Stimulated activated CD4-positive, alpha-beta T cell treated with anti-CD3 and anti-CD28 coated beads, Interleukin-2, amount 100 ng/mL, for 48 hours (primary cell): ENCODE data around the gene PLXNA3.

Experiments
- DNase-seq, 2 donors: peaks; one replicate each; pipeline ENCODE4 v3.0.0-alpha.2; 2020

The PLXNA3 gene

DNA sequence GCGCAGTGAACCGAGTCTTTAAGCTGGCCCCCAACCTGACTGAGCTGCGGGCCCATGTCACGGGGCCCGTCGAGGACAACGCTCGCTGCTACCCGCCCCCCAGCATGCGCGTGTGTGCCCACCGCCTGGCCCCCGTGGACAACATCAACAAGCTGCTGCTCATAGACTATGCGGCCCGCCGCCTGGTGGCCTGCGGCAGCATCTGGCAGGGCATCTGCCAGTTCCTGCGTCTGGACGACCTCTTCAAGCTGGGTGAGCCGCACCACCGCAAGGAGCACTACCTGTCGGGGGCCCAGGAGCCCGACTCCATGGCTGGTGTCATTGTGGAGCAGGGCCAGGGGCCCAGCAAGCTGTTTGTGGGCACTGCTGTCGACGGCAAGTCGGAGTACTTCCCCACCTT is 2.2 kb downstream of the PLXNA3 start:
- DNase-seq: no peak

DNA sequence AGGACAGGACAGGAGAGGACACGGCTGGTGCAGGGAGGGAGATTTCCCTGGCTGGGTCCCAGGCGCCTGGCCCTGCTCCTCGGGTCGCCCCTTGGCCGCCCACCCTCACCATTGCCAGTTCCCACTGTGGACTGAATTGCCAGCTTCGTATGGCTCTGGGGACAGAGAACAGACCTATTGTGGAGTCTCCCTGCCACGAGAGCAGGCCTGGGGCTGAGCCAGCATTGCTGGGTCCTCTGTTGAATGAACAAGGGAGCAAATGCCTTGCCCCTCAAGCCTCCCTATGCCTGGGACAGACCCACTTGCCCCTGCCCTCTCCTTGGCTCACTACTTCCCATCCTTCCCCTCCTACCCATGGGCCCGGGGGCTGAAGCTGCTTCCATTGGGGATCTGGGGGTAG is 4.3 kb downstream of the PLXNA3 start:
- no peak for DNase-seq

DNA sequence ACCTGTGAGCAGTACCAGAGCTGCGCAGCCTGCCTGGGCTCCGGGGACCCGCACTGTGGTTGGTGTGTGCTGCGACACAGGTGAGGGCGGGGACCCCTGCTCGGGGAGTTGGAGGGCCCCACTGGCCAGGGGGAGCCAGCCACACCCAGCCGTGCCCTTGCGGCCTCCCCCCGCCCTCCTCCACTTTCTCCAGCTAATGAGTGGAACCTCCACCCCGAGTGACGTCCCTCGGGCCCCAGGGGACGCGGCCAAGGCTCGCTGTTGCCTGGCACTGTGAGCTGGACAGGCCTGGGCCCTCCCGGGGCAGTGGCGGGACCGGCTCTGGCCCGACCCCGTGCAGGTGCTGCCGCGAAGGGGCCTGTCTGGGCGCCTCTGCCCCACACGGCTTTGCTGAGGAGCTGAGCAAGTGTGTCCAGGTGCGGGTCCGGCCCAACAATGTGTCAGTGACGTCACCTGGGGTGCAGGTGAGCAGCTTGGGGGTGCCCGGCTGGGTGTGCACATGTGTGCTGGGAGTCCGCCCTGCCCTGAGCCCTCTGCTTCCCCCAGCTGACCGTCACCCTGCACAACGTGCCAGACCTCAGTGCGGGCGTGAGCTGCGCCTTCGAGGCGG is 5.6 kb downstream of the PLXNA3 start:
- DNase-seq: no peak

DNA sequence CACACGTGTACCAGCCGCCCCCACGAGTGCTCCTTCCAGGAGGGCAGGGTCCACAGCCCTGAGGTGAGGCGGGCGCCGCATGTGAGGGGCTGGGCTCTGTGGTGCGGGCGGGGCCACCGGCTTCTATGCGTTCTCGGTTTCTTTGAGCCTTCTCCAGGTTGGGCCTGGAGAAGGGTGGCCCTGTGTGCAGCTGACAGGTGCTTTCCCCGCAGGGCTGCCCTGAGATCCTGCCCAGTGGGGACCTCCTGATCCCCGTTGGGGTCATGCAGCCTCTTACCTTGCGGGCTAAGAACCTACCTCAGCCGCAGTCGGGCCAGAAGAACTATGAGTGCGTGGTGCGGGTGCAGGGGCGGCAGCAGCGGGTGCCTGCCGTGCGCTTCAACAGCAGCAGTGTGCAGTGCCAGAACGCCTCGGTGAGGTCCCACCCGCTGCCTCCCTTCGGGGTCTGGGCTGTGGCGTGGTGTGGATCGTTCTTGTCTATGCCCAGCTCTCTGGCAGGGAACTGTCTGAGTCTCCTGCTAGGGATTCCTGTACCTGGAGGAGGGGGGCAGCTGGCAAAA is 6.8 kb downstream of the PLXNA3 start:
- no peak for DNase-seq

DNA sequence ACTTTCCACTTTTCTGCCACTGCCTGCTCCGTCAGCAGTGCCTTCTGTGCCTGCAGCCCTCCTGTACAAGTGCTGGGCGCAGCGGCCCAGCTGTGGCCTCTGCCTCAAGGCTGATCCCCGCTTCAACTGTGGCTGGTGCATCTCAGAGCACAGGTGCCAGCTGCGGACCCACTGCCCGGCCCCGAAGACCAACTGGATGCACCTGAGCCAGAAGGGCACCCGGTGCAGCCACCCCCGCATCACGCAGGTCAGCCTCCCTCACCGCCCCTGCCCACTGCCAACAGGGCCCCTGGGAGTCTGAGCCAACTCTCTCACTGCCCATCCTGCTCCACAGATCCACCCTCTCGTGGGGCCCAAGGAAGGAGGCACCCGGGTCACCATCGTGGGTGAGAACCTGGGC is 7.5 kb downstream of the PLXNA3 start:
- no peak for DNase-seq

DNA sequence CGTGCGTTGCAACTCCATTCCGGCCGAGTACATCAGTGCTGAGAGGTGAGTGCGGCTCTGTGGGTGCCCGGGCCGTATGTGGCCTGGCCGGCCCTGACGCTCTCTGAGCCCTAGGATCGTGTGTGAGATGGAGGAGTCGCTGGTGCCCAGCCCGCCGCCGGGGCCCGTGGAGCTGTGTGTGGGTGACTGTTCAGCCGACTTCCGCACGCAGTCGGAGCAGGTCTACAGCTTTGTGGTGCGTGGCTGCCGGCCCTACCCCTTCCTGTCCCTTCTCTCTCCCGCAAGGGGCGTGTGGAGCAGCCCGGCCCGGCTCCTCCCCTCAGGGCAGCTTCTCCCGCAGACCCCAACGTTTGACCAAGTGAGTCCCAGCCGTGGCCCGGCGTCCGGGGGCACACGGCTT is 8.0 kb downstream of the PLXNA3 start:
- no peak for DNase-seq

DNA sequence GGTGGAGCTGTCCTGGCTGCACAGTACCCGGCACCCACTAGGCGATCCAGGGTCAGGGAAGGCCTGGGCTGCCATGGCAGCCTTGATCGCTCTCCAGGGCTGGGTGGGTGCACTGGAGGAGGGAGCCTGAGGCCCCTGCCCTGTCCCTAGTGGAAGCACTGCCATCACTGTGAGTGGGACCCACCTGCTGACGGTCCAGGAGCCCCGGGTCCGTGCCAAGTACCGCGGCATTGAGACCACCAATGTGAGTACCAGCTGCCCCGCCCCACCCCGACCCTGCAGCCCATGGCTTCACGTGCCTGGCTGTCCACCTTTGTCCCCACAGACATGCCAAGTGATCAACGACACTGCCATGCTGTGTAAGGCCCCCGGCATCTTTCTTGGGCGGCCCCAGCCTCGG is 8.8 kb downstream of the PLXNA3 start:
- DNase-seq: no peak

DNA sequence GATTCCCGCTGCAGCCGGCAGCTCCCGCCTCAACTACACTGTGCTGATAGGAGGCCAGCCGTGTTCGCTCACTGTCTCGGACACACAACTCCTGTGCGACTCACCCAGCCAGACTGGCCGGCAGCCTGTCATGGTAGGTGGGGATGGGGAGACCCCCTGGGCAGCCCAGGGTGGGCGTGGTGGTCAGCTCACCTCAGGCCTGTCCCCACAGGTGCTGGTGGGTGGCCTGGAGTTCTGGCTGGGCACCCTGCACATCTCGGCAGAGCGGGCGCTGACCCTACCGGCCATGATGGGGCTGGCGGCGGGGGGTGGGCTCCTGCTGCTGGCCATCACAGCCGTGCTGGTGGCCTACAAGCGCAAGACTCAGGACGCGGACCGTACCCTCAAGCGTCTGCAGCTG is 9.5 kb downstream of the PLXNA3 start:
- no peak for DNase-seq

DNA sequence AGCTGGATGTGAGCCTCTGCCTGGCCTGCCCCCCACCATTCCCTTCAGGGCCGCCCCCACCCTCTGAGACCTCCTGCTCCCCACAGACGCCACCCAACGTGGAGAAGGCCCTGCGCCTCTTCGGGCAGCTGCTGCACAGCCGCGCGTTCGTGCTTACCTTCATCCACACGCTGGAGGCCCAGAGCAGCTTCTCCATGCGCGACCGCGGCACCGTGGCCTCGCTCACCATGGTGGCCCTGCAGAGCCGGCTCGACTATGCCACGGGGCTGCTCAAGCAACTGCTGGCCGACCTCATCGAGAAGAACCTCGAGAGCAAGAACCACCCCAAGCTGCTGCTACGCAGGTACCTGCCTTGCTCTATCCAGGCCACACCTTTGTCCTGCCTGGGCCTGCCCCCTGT is 10.1 kb downstream of the PLXNA3 start:
- DNase-seq: no peak

DNA sequence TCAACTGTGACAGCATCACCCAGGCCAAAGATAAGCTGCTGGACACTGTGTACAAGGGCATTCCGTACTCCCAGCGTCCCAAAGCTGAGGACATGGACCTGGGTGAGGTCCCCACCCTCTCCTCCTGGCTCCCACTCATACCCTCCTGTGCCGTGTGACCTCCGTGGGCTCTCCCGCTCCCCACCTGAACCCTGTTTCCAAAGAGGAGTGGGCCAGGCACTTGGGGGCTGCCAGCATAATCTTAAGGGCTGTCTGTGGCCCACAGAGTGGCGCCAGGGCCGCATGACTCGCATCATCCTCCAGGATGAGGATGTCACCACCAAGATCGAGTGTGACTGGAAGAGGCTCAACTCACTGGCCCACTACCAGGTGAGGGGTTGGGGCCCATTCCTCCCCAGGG is 11.0 kb downstream of the PLXNA3 start:
- no peak for DNase-seq

DNA sequence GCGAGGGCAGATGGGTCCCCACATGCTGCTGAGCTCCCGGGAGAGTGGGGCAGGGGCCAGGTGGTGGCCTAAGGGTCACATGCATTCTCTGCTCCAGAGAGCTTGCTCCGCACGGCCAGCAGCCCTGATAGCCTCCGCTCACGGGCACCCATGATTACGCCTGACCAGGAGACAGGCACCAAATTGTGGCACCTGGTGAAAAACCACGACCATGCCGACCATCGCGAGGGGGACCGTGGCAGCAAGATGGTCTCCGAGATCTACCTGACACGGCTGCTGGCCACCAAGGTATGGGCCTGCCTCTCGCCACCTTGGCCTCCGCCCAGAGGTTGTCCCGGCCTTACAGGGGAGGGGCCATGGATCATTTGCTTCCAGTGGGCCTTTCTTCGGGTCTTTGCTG is 11.8 kb downstream of the PLXNA3 start:
- no peak for DNase-seq

DNA sequence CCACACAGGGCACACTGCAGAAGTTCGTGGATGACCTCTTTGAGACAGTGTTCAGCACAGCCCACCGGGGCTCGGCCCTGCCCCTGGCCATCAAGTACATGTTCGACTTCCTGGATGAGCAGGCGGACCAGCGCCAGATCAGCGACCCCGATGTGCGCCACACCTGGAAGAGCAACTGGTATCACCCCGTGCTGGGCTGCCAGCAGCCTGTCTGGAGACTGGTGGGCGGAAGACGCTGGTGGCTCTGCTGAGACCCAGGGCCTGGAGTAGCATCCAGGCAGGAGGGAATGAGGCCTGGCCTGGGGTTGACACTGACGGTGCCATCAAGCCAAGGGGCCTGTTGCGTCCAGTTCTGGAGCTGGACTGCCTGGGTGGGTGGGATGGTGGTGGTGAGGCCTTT is 12.4 kb downstream of the PLXNA3 start:
- DNase-seq: no peak

DNA sequence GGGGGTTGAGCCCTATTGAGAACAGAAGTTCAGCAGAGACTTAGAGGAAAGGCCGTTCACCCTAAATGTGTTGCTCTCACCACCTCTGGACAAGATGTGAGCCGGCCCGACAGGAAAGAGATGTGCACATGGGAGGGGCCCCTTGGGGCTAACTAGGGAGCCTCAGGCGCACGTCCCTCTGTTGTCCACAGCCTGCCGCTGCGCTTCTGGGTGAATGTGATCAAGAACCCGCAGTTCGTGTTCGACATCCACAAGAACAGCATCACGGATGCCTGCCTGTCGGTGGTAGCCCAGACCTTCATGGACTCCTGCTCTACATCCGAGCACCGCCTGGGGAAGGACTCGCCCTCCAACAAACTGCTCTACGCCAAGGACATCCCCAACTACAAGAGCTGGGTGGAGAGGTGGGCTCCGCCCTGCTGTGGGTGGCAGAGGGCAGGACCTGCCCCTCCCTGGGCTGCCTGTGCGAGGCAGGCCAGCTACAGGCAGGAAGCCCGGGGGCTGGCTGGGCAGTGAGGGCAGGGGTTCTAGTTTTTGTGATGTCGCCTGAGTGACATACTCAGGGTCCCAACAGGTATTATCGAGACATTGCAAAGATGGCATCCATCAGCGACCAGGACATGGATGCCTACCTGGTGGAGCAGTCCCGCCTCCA is 13.0 kb downstream of the PLXNA3 start:
- no peak for DNase-seq

DNA sequence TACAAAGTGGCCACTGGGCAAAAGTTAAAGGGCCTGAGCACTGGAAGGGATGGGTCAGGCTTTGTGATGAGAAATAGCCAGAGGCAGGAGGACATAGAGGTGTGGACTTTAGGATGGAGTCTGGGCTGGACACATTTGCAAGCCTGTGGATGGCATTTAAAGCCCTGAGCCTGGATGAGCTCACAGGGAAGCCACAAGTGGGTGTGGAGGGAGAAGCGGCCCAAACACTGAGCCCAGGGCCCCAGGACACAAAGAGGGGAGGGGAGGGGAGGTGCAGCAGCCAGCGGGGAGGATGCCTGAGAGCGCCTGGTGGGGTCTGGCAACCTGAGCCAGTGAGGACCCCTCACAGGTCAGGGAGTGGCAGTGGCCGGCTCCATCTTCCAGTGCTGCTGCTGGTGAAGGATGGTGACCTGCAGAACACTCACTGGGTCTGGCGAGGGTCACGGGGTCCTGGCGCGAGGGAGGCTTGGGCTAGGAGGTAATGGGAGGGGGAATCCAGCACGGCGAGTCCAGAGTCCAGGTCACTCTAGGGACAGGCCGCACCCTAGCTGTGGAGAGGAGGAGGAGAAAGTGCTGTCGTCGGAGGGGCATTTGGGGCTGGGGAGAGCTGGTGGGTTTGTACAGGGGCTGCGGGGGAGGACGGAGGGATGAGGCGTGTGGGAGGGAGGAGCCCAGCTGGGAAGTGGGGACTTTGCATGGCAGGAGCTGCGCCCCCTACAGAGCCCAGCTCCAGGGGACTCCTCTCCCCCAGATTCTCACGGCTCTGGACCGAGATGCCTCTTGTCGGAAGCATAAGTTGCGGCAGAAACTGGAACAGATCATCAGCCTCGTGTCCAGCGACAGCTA is 14.0 kb downstream of the PLXNA3 start:
- no peak for DNase-seq

DNA sequence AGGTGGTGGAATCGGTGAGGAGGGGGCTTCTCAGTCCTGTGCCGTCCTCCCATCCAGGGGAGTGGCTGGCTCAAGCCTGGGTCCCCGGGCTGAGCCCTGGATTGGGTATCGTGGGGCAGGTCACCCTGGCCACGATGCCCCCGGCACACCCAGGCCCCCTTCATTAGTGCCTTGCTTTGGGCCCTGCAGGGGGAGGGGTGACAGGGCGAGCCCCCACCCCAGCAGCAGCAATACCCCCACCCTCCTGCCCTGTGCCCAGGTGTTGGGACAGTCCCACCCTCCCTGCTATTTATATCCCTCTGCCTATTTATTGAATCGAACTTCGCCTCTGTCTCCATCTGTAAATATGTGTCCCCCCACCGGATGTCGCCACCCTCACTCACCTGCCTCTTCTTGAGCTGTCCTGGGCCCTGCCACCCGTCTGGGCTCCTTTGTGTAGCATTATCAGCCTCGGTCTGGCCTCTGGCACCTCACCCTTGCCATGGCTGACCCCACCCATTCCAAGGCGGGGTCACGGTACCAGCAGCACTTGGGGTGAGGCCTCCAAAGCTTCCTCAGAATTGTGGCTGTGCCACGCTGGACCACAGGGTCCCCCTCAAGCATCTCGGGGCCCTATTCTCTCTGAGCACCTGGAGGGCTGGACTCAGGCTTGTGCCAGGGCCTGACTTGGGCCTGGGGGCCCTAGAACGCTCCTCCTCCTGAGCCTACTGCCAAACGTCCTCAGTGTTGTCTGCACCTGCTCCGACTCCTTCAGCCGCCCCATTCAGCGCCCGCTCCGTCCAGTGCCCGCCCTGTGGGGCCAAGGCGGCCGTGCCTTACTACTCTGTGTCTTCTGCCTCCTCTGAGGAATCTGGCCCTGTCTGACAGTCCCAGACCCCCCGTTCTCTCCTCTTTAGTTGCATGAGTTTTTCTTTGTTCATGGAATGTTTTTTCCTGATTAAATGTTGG is 14.9 kb downstream of the PLXNA3 start:
- no peak for DNase-seq

DNA sequence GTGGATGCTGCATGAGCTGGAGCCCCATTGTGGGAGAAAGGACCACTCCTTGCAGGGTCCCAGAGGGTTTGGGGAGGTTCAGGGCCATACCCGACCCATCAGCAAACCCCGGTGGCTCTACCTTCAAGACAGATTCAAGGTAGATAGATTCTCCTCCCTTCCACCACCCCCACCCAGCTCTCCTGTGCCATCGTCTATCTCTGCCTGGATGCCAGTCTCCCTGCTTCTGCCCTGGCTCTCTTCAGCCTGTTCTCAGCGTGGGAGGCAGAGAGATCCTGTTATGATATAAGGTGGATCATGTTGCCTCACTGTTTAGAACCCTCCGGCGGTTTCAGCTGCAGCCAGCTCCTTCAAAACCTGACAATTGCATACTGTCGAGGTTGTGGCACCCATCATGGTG is 15.6 kb downstream of the PLXNA3 start:
- DNase-seq: no peak

DNA sequence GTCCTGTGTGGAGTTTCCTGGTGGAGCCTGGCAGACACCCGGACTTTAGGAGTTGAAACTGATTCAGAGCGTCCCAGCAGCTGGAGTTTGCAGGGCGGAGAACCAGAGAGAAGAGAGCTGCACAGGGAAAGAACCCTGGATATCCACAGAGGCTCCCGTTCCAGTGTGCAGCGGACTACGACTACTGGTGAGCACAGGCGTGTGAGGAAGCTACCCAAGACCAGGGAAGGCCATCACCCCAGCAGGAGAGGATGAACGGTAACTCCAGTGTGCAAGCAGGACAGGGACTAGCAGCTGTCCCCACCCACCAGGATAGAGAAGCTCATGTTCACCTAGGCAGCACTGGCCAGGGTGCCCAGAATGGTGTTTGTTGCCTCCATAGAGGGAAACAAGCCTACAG is 18.7 kb downstream of the PLXNA3 start:
- no peak for DNase-seq

DNA sequence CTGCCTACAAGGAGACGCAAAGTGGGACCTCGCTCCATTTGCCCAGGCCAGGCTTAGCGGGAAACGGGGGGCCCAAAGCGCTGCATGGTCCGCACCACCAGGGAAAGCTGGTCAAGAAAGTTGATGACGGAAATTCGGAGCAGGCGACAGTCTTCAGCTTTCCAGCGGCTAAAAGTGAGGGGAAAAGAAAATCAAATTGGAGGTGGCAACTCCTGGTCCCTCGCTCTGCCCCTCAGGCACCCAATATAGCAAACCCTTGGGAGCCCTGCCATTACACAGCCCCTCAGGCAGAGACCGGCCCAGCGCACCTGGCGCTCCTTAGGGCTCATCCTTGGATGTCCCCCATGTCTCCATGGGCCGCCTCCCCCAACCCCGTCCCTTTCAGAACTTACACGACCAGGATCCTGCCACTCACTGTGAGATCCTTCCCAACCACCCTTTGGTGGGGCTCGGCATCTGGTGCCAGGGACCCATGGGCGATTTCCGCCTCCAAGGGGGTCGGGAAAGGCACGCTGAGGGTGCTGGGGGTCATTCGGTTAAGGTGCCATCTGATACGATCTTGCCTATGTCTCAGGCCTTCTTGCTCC is 19.9 kb downstream of the PLXNA3 start:
- DNase-seq: no peak

DNA sequence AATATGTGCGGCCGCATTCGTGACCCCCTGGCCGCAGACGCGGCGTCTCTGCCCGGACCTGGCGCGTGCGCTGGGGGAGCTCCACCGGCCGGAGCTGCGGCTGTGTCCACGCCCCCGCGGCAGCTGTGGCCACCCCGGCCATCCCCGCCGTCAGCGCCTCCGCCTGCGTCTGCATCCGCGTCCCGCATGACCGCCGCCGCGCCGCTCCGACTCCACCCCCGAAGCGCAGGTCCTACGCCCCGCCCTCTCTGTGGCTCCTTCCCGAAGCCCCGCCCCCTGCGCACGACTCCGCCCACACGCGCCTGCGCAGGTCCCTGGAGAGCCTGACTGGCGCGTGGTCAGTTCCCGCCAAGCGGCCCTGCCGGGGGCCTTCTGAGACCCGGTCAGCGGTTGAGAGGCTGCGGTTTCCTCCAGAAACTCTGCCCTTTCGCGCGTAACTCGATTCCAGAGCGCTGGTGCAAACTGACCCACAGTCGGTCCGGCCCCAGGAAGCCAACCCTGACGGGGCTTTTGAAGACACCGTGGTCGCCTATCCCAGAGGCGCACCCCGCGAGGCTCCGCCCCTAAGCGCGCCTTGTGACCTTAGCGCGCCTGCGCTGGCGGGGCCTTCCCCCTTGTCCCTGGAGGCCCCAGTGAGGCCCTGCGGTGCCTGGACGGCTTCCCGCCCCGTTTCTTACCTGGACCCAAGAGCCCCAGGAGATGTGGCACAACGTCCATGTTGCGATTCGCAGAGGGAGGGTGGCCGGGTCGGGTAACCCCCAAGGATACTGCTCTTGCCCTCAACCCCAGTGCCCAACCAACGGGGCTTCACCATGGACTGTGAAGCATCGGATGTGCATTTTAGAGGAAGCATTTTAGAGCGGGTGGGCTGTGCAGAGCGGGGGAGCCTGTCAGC is 20.9 kb downstream of the PLXNA3 start, which contains the start of gene LAGE3:
Gene LAGE3, minus strand, starts transcription at position 554 of the 895 bp plus-strand sequence. Its CDS starts 366 bp downstream, at position 188.
- DNase-seq: peak; percentile 92 to 95

DNA sequence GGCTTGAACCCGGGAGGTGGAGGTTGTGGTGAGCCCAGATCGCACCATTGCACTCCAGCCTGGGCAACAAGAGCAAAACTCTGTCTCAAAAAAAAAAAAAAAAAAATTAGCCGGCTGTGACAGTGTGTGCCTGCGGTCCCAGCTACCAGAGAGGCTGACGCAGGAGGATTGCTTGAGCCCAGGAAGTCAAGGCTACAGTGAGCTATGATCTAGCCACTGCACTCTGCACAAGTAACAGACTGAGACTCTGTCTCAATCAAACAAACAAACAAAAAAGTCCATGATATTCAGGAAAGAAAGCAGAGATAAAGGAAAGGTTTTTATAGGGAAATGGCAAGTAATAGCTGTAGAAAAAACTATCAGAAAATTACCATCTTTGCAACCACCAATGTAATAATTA is 23.1 kb downstream of the PLXNA3 start:
- DNase-seq: no peak
